Activated CD4-positive, alpha-beta T cell treated with anti-CD3 and anti-CD28 coated beads for 1 hour (primary cell): ENCODE measurements around the gene ZNF394.
"Not testable (repeated sequence)": the region's sequence is repeated elsewhere in the genome, so short reads cannot be mapped to it uniquely, and the experiment has no call there.

Source experiments
- DNase-seq: peaks from one replicate; pipeline ENCODE4 v3.0.0-alpha.2; 2020

The ZNF394 gene

GRCh38 chr7:99499721-99500636 is at the start of gene ZNF394:
ZNF394 (minus strand) TSS chr7:99500281; CDS start chr7:99500093, 188 bp downstream.
- peak; percentile 82 for DNase-seq

- DNase-seq: not testable (repeated sequence)
Measured at GRCh38 chr7:99549545-99549944, 49.5 kb upstream of the ZNF394 start.

- DNase-seq: not testable (repeated sequence)
Measured at GRCh38 chr7:99545308-99545707, 45.2 kb upstream of the ZNF394 start.

- DNase-seq: no peak
Measured at GRCh38 chr7:99543916-99544315, 43.8 kb upstream of the ZNF394 start.

- DNase-seq: no peak
Measured at GRCh38 chr7:99543081-99543671, 43.1 kb upstream of the ZNF394 start.

GRCh38 chr7:99541212-99541611 is 41.1 kb upstream of the ZNF394 start:
- DNase-seq: no peak

GRCh38 chr7:99540542-99540941 is 40.5 kb upstream of the ZNF394 start:
- DNase-seq: no peak

GRCh38 chr7:99539213-99539811 is 39.2 kb upstream of the ZNF394 start:
- no peak for DNase-seq

- no peak for DNase-seq
Measured at GRCh38 chr7:99535667-99536066, 35.6 kb upstream of the ZNF394 start.

- DNase-seq: no peak
Measured at GRCh38 chr7:99531354-99531765, 31.3 kb upstream of the ZNF394 start.

- no peak for DNase-seq
Measured at GRCh38 chr7:99525713-99526440, 25.8 kb upstream of the ZNF394 start.

GRCh38 chr7:99521399-99521798 is 21.3 kb upstream of the ZNF394 start:
- DNase-seq: no peak

- DNase-seq: no peak
Measured at GRCh38 chr7:99514050-99514449, 14.0 kb upstream of the ZNF394 start.

GRCh38 chr7:99505324-99505662 is 5.2 kb upstream of the ZNF394 start:
- DNase-seq: no peak

GRCh38 chr7:99504603-99505323 is 4.7 kb upstream of the ZNF394 start, which contains the start of gene ZKSCAN5:
ZKSCAN5 (plus strand) TSS chr7:99504662; CDS start chr7:99506045, 1,383 bp downstream.
- peak; percentile 94 for DNase-seq

GRCh38 chr7:99504281-99504602 is 4.2 kb upstream of the ZNF394 start:
- DNase-seq: no peak

GRCh38 chr7:99501236-99501635 is 1.2 kb upstream of the ZNF394 start:
- DNase-seq: not testable (repeated sequence)

GRCh38 chr7:99500637-99501009 is 542 bp upstream of the ZNF394 start:
- no peak for DNase-seq

- DNase-seq: no peak
Measured at GRCh38 chr7:99499371-99499720, 735 bp downstream of the ZNF394 start.

- no peak for DNase-seq
Measured at GRCh38 chr7:99498546-99498944, 1.5 kb downstream of the ZNF394 start.

GRCh38 chr7:99497766-99498545 is 2.1 kb downstream of the ZNF394 start:
- DNase-seq: no peak

GRCh38 chr7:99493823-99494222 is 6.3 kb downstream of the ZNF394 start:
- no peak for DNase-seq
